ENCODE results near the gene CADPS. TPM values are rescaled to one million over a fixed set of nuclear protein-coding genes. Genes with fewer than 3 reads are reported as not detected.

Gene CADPS
- total and polyA plus RNA-seq, 2 of the 4 experiments (the other 2 are of a cell fraction) = not detected

- Histone ChIP-seq H4K5ac (ENCODE audit: low read depth, low read length) (no peak overlapping the region), H3K27ac (ENCODE audit: insufficient read depth, low read length) (no peak overlapping the region), H4K20me1 (ENCODE audit: insufficient read depth, low read length) (no peaks in the 10 kb centered on the region), H3K36me3 (ENCODE audit: control insufficient read depth, insufficient read depth, low read length) (no peaks in the 10 kb centered on the region), H3K4me1 (ENCODE audit: control insufficient read depth, insufficient read depth, low read length) (peaks cover 6% of the 10 kb centered on the region), H3K23ac (ENCODE audit: low read depth, low read length) (no peak overlapping the region), H3K4me2 (ENCODE audit: low read depth, low read length) (no peak overlapping the region), H2BK120ac (ENCODE audit: low read depth, low read length) (no peak overlapping the region), H3K27me3 (ENCODE audit: control insufficient read depth, insufficient read depth, low read length) (no peaks in the 10 kb centered on the region; the same call in 1 of the 2 replicates), H3K14ac (replicated peaks; ENCODE audit: low read depth, low read length) (no peak overlapping the region), H3K9me3 (ENCODE audit: control insufficient read depth, insufficient read depth, low read length) (no peaks in the 10 kb centered on the region), H3K4ac (ENCODE audit: low read depth, low read length) (no peak overlapping the region), H3K9me1 (ENCODE audit: insufficient read depth, low read length) (0 out of 2 replicates have a peak, but pooled peaks cover 1% of the 10 kb centered on the region), H2BK20ac (ENCODE audit: low read depth, low read length) (no peak overlapping the region), H3K56ac (ENCODE audit: extremely low read depth, insufficient read depth, low read length) (no peak overlapping the region), H2AK5ac (ENCODE audit: low read depth, low read length) (no peak overlapping the region), H2AFZ (replicated peaks; ENCODE audit: low read length, poor library complexity) (no peak overlapping the region), H2AK9ac (replicated peaks; ENCODE audit: low read depth, low read length, poor library complexity) (no peak overlapping the region), H4K91ac (ENCODE audit: insufficient read depth, low read depth, low read length) (no peak overlapping the region), H3K4me3 (ENCODE audit: insufficient read depth, low read depth, low read length) (no peak overlapping the region), H3K9ac (ENCODE audit: low read depth, low read length) (no peak overlapping the region), H2BK15ac (ENCODE audit: low read depth, low read length) (no peak overlapping the region), H3K18ac (ENCODE audit: low read depth, low read length) (no peak overlapping the region), H3K79me1 (ENCODE audit: low read depth in 1 of 2, low read length in 2 of 2) (no peaks in the 10 kb centered on the region), H4K8ac (ENCODE audit: low read depth in 2 of 2, low read length in 2 of 2) (no peak overlapping the region), H2BK5ac (ENCODE audit: low read depth, low read length, poor library complexity, severe bottlenecking) (no peak overlapping the region)
- no TSS peak for BruUV-seq (replicated peaks)
- intact Hi-C loops (cut with micrococcal nuclease) = no loop called here
- dilution Hi-C loops (cut with HindIII; ENCODE audit: low sequenced_read_pairs, unreplicated experiment) = no loop called here
- 90% methylated on average over 2 of the region's 3 CpGs; no CpG with 5 or more reads in 1 of the 2 experiments for WGBS, 2 experiments (ENCODE audit: extremely low coverage in 2 of 2, insufficient read length in 1 of 2)
- CTCF ChIA-PET = no interaction called here
- TF ChIP-seq RAD21 (IDR thresholded peaks at IDR 0.05; ENCODE audit: low read length) = no peak
- no peak for TF ChIP-seq MAFK (IDR thresholded peaks at IDR 0.05; ENCODE audit: low read depth, low read length)
- TF ChIP-seq NFE2L2 (IDR thresholded peaks at IDR 0.05; ENCODE audit: low read depth, low read length) = no peak
- TF ChIP-seq, protein P1, sequence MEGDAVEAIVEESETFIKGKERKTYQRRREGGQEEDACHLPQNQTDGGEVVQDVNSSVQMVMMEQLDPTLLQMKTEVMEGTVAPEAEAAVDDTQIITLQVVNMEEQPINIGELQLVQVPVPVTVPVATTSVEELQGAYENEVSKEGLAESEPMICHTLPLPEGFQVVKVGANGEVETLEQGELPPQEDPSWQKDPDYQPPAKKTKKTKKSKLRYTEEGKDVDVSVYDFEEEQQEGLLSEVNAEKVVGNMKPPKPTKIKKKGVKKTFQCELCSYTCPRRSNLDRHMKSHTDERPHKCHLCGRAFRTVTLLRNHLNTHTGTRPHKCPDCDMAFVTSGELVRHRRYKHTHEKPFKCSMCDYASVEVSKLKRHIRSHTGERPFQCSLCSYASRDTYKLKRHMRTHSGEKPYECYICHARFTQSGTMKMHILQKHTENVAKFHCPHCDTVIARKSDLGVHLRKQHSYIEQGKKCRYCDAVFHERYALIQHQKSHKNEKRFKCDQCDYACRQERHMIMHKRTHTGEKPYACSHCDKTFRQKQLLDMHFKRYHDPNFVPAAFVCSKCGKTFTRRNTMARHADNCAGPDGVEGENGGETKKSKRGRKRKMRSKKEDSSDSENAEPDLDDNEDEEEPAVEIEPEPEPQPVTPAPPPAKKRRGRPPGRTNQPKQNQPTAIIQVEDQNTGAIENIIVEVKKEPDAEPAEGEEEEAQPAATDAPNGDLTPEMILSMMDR (conservative IDR thresholded peaks at IDR 0.05; ENCODE audit: low read depth, low read length) = no peak
- no peak for TF ChIP-seq CHD1 (IDR thresholded peaks at IDR 0.05; ENCODE audit: low read depth, low read length)
- TF ChIP-seq MXI1 (IDR thresholded peaks at IDR 0.05; ENCODE audit: borderline replicate concordance, low read depth, low read length) = no peak
- no peak for TF ChIP-seq SMC3 (IDR thresholded peaks at IDR 0.05; ENCODE audit: low read depth, low read length)
- TF ChIP-seq POLR2A (IDR thresholded peaks at IDR 0.05; ENCODE audit: low read depth, low read length) = no peak
- TF ChIP-seq ELK1 (IDR thresholded peaks at IDR 0.05; ENCODE audit: borderline replicate concordance, low read depth, low read length) = no peak
- TF ChIP-seq, protein P2, sequence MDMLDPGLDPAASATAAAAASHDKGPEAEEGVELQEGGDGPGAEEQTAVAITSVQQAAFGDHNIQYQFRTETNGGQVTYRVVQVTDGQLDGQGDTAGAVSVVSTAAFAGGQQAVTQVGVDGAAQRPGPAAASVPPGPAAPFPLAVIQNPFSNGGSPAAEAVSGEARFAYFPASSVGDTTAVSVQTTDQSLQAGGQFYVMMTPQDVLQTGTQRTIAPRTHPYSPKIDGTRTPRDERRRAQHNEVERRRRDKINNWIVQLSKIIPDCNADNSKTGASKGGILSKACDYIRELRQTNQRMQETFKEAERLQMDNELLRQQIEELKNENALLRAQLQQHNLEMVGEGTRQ (IDR thresholded peaks at IDR 0.05; ENCODE audit: low read depth, low read length) = no peak
- no peak for TF ChIP-seq BHLHE40 (IDR thresholded peaks at IDR 0.05; ENCODE audit: low read depth, low read length)
- TF ChIP-seq MAZ (IDR thresholded peaks at IDR 0.05; ENCODE audit: borderline replicate concordance, low read depth, low read length) = no peak
- TF ChIP-seq CEBPB (IDR thresholded peaks at IDR 0.05; ENCODE audit: low read depth, low read length) = no peak
- no peak for TF ChIP-seq FOS (IDR thresholded peaks at IDR 0.05; ENCODE audit: low read depth, low read length)
- TF ChIP-seq RCOR1 (IDR thresholded peaks at IDR 0.05; ENCODE audit: insufficient replicate concordance, low read length) = no peak
- TF ChIP-seq RFX5 (IDR thresholded peaks at IDR 0.05; ENCODE audit: low read depth, low read length) = no peak
- ATAC-seq (ENCODE audit: low read depth) (no peak), DNase-seq (no peak)
- in situ Hi-C loops (cut with MboI; ENCODE audit: low sequenced_read_pairs) = no loop called here
- POLR2A ChIA-PET (ENCODE audit: unreplicated experiment) = no interaction called here
These were observed 282.8 kb downstream of the CADPS start for GRCh38 chr3:62592408-62592807.
